IMR-90 (cell line): ENCODE results near the gene CCND3. TPM values are rescaled to one million over a fixed set of nuclear protein-coding genes. Genes with fewer than 3 reads are reported as not detected.

ENCODE experiments used
- ATAC-seq: fragments of 200-7000 bp; cut with Tn5 transposase; 2 replicates; pipeline ENCODE4 v1.9.1; 2020; ENCODE audit warnings: low read depth, mild to moderate bottlenecking, moderate library complexity
- BruUV-seq: library from RNA; stranded (reverse); fragments of 400-500 nt; replicated peaks from 2 replicates; lab custom pipeline; 2021; lab: Mats Ljungman, UMichigan
- CTCF ChIA-PET: fragments of 300-600 bp; formaldehyde crosslinking; extraction: SDS; loops from one replicate; lab custom pipeline; 2021; ENCODE audit warnings: antibody characterized with exemption; lab: Yijun Ruan, JAX
- POLR2A ChIA-PET: fragments of 300-600 bp; sonication (Branson Sonifier 250); formaldehyde crosslinking; loops from one replicate; lab custom pipeline; 2022; ENCODE audit warnings: antibody characterized with exemption; ENCODE audit not compliant: unreplicated experiment; lab: Charles Lee
- DNase-seq: peaks from one replicate; pipeline ENCODE4 v3.0.0; 2013
- H2AFZ ChIP-seq: replicated peaks from 2 replicates; pipeline ENCODE3; 2013; ENCODE audit warnings: low read length, mild to moderate bottlenecking; ENCODE audit not compliant: poor library complexity
- H2AK5ac ChIP-seq: 2 replicates; pipeline ENCODE4 v1.6.1; 2013; ENCODE audit warnings: low read depth, low read length, inconsistent platforms
- H2AK9ac ChIP-seq: replicated peaks from 2 replicates; pipeline ENCODE3; 2013; ENCODE audit warnings: mild to moderate bottlenecking, low read depth, low read length, moderate library complexity; ENCODE audit not compliant: poor library complexity
- H2BK120ac ChIP-seq: 2 replicates; pipeline ENCODE4 v1.6.1; 2013; ENCODE audit warnings: low read depth, low read length, inconsistent platforms
- H2BK15ac ChIP-seq: 3 replicates; pipeline ENCODE4 v1.6.1; 2013; ENCODE audit warnings: low read depth, low read length, inconsistent platforms
- H2BK20ac ChIP-seq: 2 replicates; pipeline ENCODE4 v1.6.1; 2013; ENCODE audit warnings: low read depth, mild to moderate bottlenecking, inconsistent platforms, low read length, moderate library complexity
- H2BK5ac ChIP-seq: 2 replicates; pipeline ENCODE4 v1.6.1; 2013; ENCODE audit warnings: mild to moderate bottlenecking, low read depth, low read length, inconsistent platforms; ENCODE audit not compliant: poor library complexity, severe bottlenecking
- H3K14ac ChIP-seq: replicated peaks from 2 replicates; pipeline ENCODE4 v1.6.1; 2013; ENCODE audit warnings: low read depth, low read length, inconsistent platforms
- H3K18ac ChIP-seq: 2 replicates; pipeline ENCODE4 v1.6.1; 2013; ENCODE audit warnings: low read depth, low read length, control low read depth
- H3K23ac ChIP-seq: 2 replicates; pipeline ENCODE4 v1.6.1; 2013; ENCODE audit warnings: low read depth, low read length, inconsistent platforms
- H3K27ac ChIP-seq: 2 replicates; pipeline ENCODE4 v1.5.1; 2013; ENCODE audit warnings: mild to moderate bottlenecking, control low read depth, low read length; ENCODE audit not compliant: insufficient read depth
- H3K27me3 ChIP-seq: 2 replicates; pipeline ENCODE4 v1.6.1; 2013; ENCODE audit warnings: low read length; ENCODE audit not compliant: control insufficient read depth, insufficient read depth
- H3K36me3 ChIP-seq: 2 replicates; pipeline ENCODE4 v1.6.1; 2013; ENCODE audit warnings: low read length, mixed read lengths; ENCODE audit not compliant: control insufficient read depth, insufficient read depth
- H3K4ac ChIP-seq: 2 replicates; pipeline ENCODE4 v1.6.1; 2013; ENCODE audit warnings: low read depth, low read length, inconsistent platforms
- H3K4me1 ChIP-seq: 2 replicates; pipeline ENCODE4 v1.6.1; 2013; ENCODE audit warnings: low read length, mixed read lengths; ENCODE audit not compliant: control insufficient read depth, insufficient read depth
- H3K4me2 ChIP-seq: 2 replicates; pipeline ENCODE4 v1.6.1; 2013; ENCODE audit warnings: low read depth, mild to moderate bottlenecking, control low read depth, low read length, moderate library complexity
- H3K4me3 ChIP-seq: 2 replicates; pipeline ENCODE4 v1.5.1; 2013; ENCODE audit warnings: low read depth, mild to moderate bottlenecking, control low read depth, low read length, moderate library complexity; ENCODE audit not compliant: insufficient read depth
- H3K56ac ChIP-seq: 2 replicates; pipeline ENCODE4 v1.6.1; 2013; ENCODE audit warnings: low read length, inconsistent platforms; ENCODE audit not compliant: insufficient read depth; ENCODE audit errors: extremely low read depth
- H3K79me1 ChIP-seq, 2 experiments: 2 replicates each; pipeline ENCODE4 v1.6.1; 2013; ENCODE audit warnings: low read length in 2 of 2, inconsistent platforms in 1 of 2, low read depth in 1 of 2
- H3K9ac ChIP-seq: 2 replicates; pipeline ENCODE4 v1.6.1; 2013; ENCODE audit warnings: low read depth, low read length, control low read depth
- H3K9me1 ChIP-seq: 2 replicates; pipeline ENCODE4 v1.6.1; 2013; ENCODE audit warnings: low read length, inconsistent platforms; ENCODE audit not compliant: insufficient read depth
- H3K9me3 ChIP-seq: 2 replicates; pipeline ENCODE4 v1.6.1; 2013; ENCODE audit warnings: low read length; ENCODE audit not compliant: control insufficient read depth, insufficient read depth
- H4K20me1 ChIP-seq: 2 replicates; pipeline ENCODE4 v1.6.1; 2013; ENCODE audit warnings: low read length, inconsistent platforms; ENCODE audit not compliant: insufficient read depth
- H4K5ac ChIP-seq: 2 replicates; pipeline ENCODE4 v1.6.1; 2013; ENCODE audit warnings: mild to moderate bottlenecking, low read depth, low read length, control low read depth
- H4K8ac ChIP-seq, 2 experiments: 2 replicates each; pipeline ENCODE4 v1.6.1; 2013; ENCODE audit warnings: low read depth in 2 of 2, low read length in 2 of 2, control low read depth in 1 of 2, inconsistent platforms in 1 of 2
- H4K91ac ChIP-seq: 2 replicates; pipeline ENCODE4 v1.6.1; 2013; ENCODE audit warnings: low read depth, low read length, inconsistent platforms; ENCODE audit not compliant: insufficient read depth
- BHLHE40 ChIP-seq: fragments of 150-350 bp; IDR thresholded peaks from 2 replicates; pipeline ENCODE4 v1.6.1; 2016; ENCODE audit warnings: mild to moderate bottlenecking, low read depth, low read length
- CEBPB ChIP-seq: IDR thresholded peaks from 2 replicates; pipeline ENCODE4 v1.6.1; 2012; ENCODE audit warnings: low read depth, low read length, improper control_type of control experiment
- CHD1 ChIP-seq: IDR thresholded peaks from 2 replicates; pipeline ENCODE4 v1.6.1; 2012; ENCODE audit warnings: low read depth, low read length, improper control_type of control experiment
- CTCF ChIP-seq: conservative IDR thresholded peaks from 2 replicates; pipeline ENCODE4 v1.5.1; 2012; ENCODE audit warnings: mild to moderate bottlenecking, low read depth, low read length, improper control_type of control experiment
- ELK1 ChIP-seq: fragments of 150-350 bp; IDR thresholded peaks from 2 replicates; pipeline ENCODE4 v1.6.1; 2016; ENCODE audit warnings: low read depth, mild to moderate bottlenecking, low read length, moderate library complexity, borderline replicate concordance
- FOS ChIP-seq: fragments of 150-350 bp; IDR thresholded peaks from 2 replicates; pipeline ENCODE4 v1.6.1; 2016; ENCODE audit warnings: low read depth, low read length
- MAFK ChIP-seq: IDR thresholded peaks from 2 replicates; pipeline ENCODE4 v1.6.1; 2012; ENCODE audit warnings: low read depth, low read length, improper control_type of control experiment
- MAZ ChIP-seq: IDR thresholded peaks from 2 replicates; pipeline ENCODE4 v1.6.1; 2012; ENCODE audit warnings: low read depth, mild to moderate bottlenecking, low read length, improper control_type of control experiment, moderate library complexity, borderline replicate concordance
- MXI1 ChIP-seq: IDR thresholded peaks from 2 replicates; pipeline ENCODE4 v1.6.1; 2012; ENCODE audit warnings: low read depth, mild to moderate bottlenecking, low read length, moderate library complexity, borderline replicate concordance
- NFE2L2 ChIP-seq: fragments of 150-350 bp; IDR thresholded peaks from 2 replicates; pipeline ENCODE4 v1.6.1; 2016; ENCODE audit warnings: low read depth, mild to moderate bottlenecking, low read length
- POLR2A ChIP-seq: IDR thresholded peaks from 2 replicates; pipeline ENCODE4 v1.6.1; 2012; ENCODE audit warnings: mild to moderate bottlenecking, low read depth, low read length
- RCOR1 ChIP-seq: IDR thresholded peaks from 2 replicates; pipeline ENCODE4 v1.6.1; 2012; ENCODE audit warnings: mild to moderate bottlenecking, low read length, improper control_type of control experiment; ENCODE audit not compliant: insufficient replicate concordance
- SMC3 ChIP-seq: fragments of 150-350 bp; IDR thresholded peaks from 2 replicates; pipeline ENCODE4 v1.6.1; 2016; ENCODE audit warnings: low read depth, mild to moderate bottlenecking, antibody characterized with exemption, low read length, moderate library complexity
- WGBS, 2 experiments: methylation state at CpG; one replicate each; pipeline versions ENCODE4 v1.1.5 to v1.1.7; 2013; ENCODE audit warnings: missing lambda C conversion rate in 2 of 2; ENCODE audit not compliant: insufficient read length in 1 of 2; ENCODE audit errors: extremely low coverage in 2 of 2; 5-methylcytosine and 5-hydroxymethylcytosine counted together
- dilution Hi-C: fragments of 300-500 bp; cut with HindIII; formaldehyde crosslinking; loops from one replicate; pipeline ENCODE4 v1.14.3; 2018; ENCODE audit warnings: low sequenced_read_pairs; ENCODE audit not compliant: unreplicated experiment
- in situ Hi-C: fragments of 300-500 bp; cut with MboI; formaldehyde crosslinking; loops from 3 replicates; pipeline ENCODE4 v1.14.3; 2019; ENCODE audit warnings: low sequenced_read_pairs, inconsistent platforms, mixed read lengths
- intact Hi-C: fragments of 100-400 bp; cut with micrococcal nuclease; formaldehyde crosslinking; loops from 2 replicates; pipeline ENCODE4 v1.10.0; 2022
- polyA plus RNA-seq, 3 experiments: library from polyadenylated mRNA; depleted of rRNA; stranded (reverse); fragments of >200 nt; gene quantifications; 2 replicates each; pipeline ENCODE4 v1.2.3, GENCODE V29; 2012; ENCODE audit warnings: low replicate concordance in 1 of 3
- total RNA-seq: library from RNA; depleted of rRNA; stranded (reverse); fragments of >200 nt; gene quantifications from 2 replicates; pipeline ENCODE4 v1.2.3, GENCODE V29; 2012

CCND3 gene
- total and polyA plus RNA-seq, 2 of the 4 experiments (the other 2 are of a cell fraction), result 19.2 to 61.9 TPM

DNA sequence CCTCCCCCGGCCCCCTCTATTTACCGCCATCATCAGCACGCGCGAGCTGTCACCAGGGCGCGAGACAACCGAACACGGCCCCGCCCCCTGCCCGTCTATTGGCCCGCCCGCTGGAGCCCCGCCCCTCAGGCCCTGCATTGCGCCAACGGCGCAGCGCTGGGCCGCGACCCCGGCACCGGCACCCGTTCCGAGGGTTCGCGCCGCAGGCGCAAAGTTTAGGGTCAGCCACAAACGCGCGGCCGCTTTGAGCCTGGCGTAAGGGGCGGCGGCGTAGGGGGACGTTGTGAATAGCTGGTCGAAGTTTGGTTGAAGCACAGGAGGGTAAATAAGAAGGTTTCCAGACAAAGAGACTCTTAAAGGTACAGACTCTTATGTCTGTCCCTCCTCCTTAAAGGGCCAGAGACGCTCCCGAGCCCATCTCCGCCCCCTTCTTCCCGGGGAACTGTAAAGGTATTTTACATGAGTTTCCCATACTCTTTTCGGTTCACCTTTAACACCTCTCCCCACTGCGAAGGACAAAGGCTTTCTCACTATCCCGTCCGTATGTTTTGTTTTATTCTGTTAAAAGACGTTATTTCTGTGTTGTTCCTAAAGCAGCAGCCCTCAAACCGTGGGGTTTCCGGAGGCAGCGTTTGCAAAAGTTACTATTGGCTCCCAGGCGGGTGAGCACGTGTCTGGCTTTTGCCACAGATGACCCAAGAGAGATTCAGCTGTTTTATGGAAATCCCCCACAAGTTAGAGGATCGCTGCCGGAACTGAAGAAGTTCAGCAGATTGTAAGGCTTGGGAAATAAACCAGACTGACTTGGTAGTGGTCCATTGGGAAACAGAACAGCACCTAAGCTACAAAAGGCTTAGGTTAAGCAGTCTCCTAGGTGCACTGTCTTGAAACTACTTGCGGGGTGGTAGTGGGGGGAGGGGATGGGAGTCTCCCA, 46.0 kb downstream of the CCND3 start, which contains the start of gene USP49:
Gene USP49, minus strand, starts transcription at position 76 of the 934 bp plus-strand sequence. CDS start 88,392 bp downstream, outside the sequence.
- Histone ChIP-seq H2AK5ac (peak within 1 kb of the TSS; percentile 67), H4K91ac (no peak within 1 kb of the TSS; the same call in 1 of the 2 replicates), H3K9me1 (peaks cover 3% of the 10 kb centered on the region; the same call in 1 of the 2 replicates), H3K4me2 (peak within 1 kb of the TSS; percentile 86), H3K79me1 (peaks cover 7 to 17% of the 10 kb centered on the region in 2 experiments; a peak in 3 of 4 replicates), H3K56ac (peak within 1 kb of the TSS; percentile 57), H2BK20ac (no peak within 1 kb of the TSS), H3K9ac (peak within 1 kb of the TSS; percentile 77), H2BK120ac (peak within 1 kb of the TSS; percentile 70; the same call in 1 of the 2 replicates), H3K4ac (peak within 1 kb of the TSS; percentile 70), H3K4me3 (peak within 1 kb of the TSS; percentile 91), H2BK5ac (peak within 1 kb of the TSS; percentile 83), H4K5ac (peak within 1 kb of the TSS; percentile 23; the same call in 1 of the 2 replicates), H3K18ac (peak within 1 kb of the TSS; percentile 50; the same call in 1 of the 2 replicates), H3K36me3 (peaks cover 2% of the 10 kb centered on the region), H3K27ac (peak within 1 kb of the TSS; percentile 86), H3K14ac (peak within 1 kb of the TSS; percentile 36; the same call in 1 of the 2 replicates), H2AK9ac (peak within 1 kb of the TSS; percentile 94), H3K4me1 (peaks cover 2% of the 10 kb centered on the region; the same call in 1 of the 2 replicates), H4K20me1 (no peaks in the 10 kb centered on the region; the same call in 1 of the 2 replicates), H2AFZ (peak within 1 kb of the TSS; percentile 98), H3K23ac (peak within 1 kb of the TSS; percentile 90), H4K8ac (peak within 1 kb of the TSS; percentile 53 to 89; a peak in 3 of 4 replicates), H2BK15ac (peak within 1 kb of the TSS; percentile 70; the same call in 1 of the 3 replicates), H3K27me3 (no peaks in the 10 kb centered on the region), H3K9me3 (no peaks in the 10 kb centered on the region)
- BruUV-seq, result no TSS peak
- ATAC-seq (peak; percentile 98), DNase-seq (peak; percentile 87)
- intact Hi-C loops, result loop anchor here (1.0 to 2.0 kb wide), 2 partner anchors 49 to 149 kb away; no protein-coding TSS in a partner anchor
- in situ Hi-C loops, result no loop called here
- dilution Hi-C loops, result no loop called here
- CTCF ChIA-PET, result interaction anchor here (0.6 to 1.0 kb wide), 3 partner anchors 46 to 172 kb away, joined by 3 to 4 read pairs (median 3); partner anchors contain the start of genes CCND3 and TOMM6
- POLR2A ChIA-PET, result interaction anchor here (0.6 kb wide), 1 partner anchor 80 kb away, joined by 4 read pairs; no protein-coding TSS in a partner anchor
- 5% methylated on average over 8 of the region's 55 CpGs; no CpG with 5 or more reads in 1 of the 2 experiments for WGBS, 2 experiments
- no peak for TF ChIP-seq MAFK
- no peak for TF ChIP-seq SMC3
- peak; percentile 42; the same call in 1 of the 2 replicates for TF ChIP-seq MAZ
- no peak for TF ChIP-seq ELK1
- peak; percentile 58 for TF ChIP-seq CEBPB
- TF ChIP-seq MXI1, result peak; percentile 70; the same call in 1 of the 2 replicates
- TF ChIP-seq CHD1, result no peak
- TF ChIP-seq NFE2L2, result no peak
- no peak for TF ChIP-seq RCOR1
- 0 out of 2 replicates have a peak, but pooled peaks have one; percentile 8 for TF ChIP-seq CTCF
- TF ChIP-seq FOS, result no peak
- peak; percentile 88 for TF ChIP-seq BHLHE40
- TF ChIP-seq POLR2A, result peak; percentile 72
